Endothelial cell of umbilical vein (primary cell): ENCODE data around the gene USP12. TPM values are rescaled to one million over a fixed set of nuclear protein-coding genes. Genes with fewer than 3 reads are reported as not detected.

Experiments used
- BruUV-seq: library from RNA; stranded (reverse); fragments of 400-500 nt; replicated peaks from 2 replicates; lab custom pipeline; 2021; lab: Mats Ljungman, UMichigan
- CTCF ChIA-PET: fragments of 300-600, 350-600 bp; sonication (Branson Sonifier 250); formaldehyde crosslinking; loops from one replicate; lab custom pipeline; 2021; ENCODE audit warnings: antibody characterized with exemption, inconsistent platforms; lab: Charles Lee
- POLR2A ChIA-PET: fragments of 300-600, 350-600 bp; sonication (Branson Sonifier 250); formaldehyde crosslinking; loops from one replicate; lab custom pipeline; 2021; ENCODE audit warnings: antibody characterized with exemption, inconsistent platforms; lab: Charles Lee
- DNase-seq: peaks from one replicate; pipeline ENCODE4 v3.0.0-alpha.2; 2011; ENCODE audit warnings: low read depth, low spot score
- FAIRE-seq: peaks from 2 replicates; lab custom pipeline; 2011; peaks lifted over from hg19 to GRCh38; lab: Jason Lieb, UNC
- H2AFZ ChIP-seq: 2 replicates; pipeline ENCODE4 v1.6.0; 2012; ENCODE audit warnings: low read depth, low read length, control low read depth, inconsistent platforms
- H3K27ac ChIP-seq: 2 replicates; pipeline ENCODE4 v1.5.1; 2011; ENCODE audit warnings: low read depth, mild to moderate bottlenecking, control low read depth, low read length, moderate library complexity; ENCODE audit not compliant: insufficient read depth
- H3K27me3 ChIP-seq, 2 experiments: 2 replicates each; pipeline versions ENCODE4 v1.6.0 to v1.6.1; 2011; ENCODE audit warnings: low read length in 2 of 2, mixed read lengths in 1 of 2; ENCODE audit not compliant: control insufficient read depth in 2 of 2, insufficient read depth in 2 of 2
- H3K36me3 ChIP-seq, 2 experiments: 2 replicates in 1 of 2; 3 replicates in 1 of 2; pipeline ENCODE4 v1.5.1; 2011; ENCODE audit warnings: low read length in 2 of 2, mild to moderate bottlenecking in 1 of 2, moderate library complexity in 1 of 2; ENCODE audit not compliant: control insufficient read depth in 2 of 2, insufficient read depth in 2 of 2; ENCODE audit errors: extremely low read depth in 1 of 2
- H3K4me1 ChIP-seq: 3 replicates; pipeline ENCODE4 v1.5.1; 2011; ENCODE audit warnings: mild to moderate bottlenecking, low read length; ENCODE audit not compliant: control insufficient read depth, insufficient read depth; ENCODE audit errors: extremely low read depth
- H3K4me2 ChIP-seq: 2 replicates; pipeline ENCODE4 v1.6.1; 2011; ENCODE audit warnings: low read length, control low read depth, mixed read lengths; ENCODE audit not compliant: insufficient read depth
- H3K4me3 ChIP-seq, 3 experiments: fragments of 200-600 bp in 1 of 3; sonication (generic), shearing (Covaris generic) in 1 of 3; replicated peaks in 1 of 3; 2 replicates each; pipeline ENCODE4 v1.5.1; 2011 to 2016; ENCODE audit warnings: control low read depth in 3 of 3, low read length in 3 of 3, mild to moderate bottlenecking in 2 of 3, inconsistent platforms in 1 of 3, low read depth in 1 of 3, moderate library complexity in 1 of 3; ENCODE audit not compliant: insufficient read depth in 1 of 3
- H3K79me2 ChIP-seq: 2 replicates; pipeline ENCODE4 v1.6.0; 2012; ENCODE audit warnings: low read length, inconsistent platforms; ENCODE audit not compliant: control insufficient read depth, insufficient read depth
- H3K9ac ChIP-seq: replicated peaks from 2 replicates; pipeline ENCODE3; 2011; ENCODE audit warnings: low read length, control low read depth; ENCODE audit not compliant: insufficient read depth; ENCODE audit errors: extremely low read depth
- H3K9me1 ChIP-seq: replicated peaks from 3 replicates; pipeline ENCODE4 v1.6.0; 2011; ENCODE audit warnings: mild to moderate bottlenecking, low read length; ENCODE audit not compliant: control insufficient read depth, insufficient read depth; ENCODE audit errors: extremely low read depth
- H3K9me3 ChIP-seq: replicated peaks from 2 replicates; pipeline ENCODE4 v1.5.1; 2012; ENCODE audit warnings: low read length, inconsistent platforms; ENCODE audit not compliant: control insufficient read depth, insufficient read depth
- H4K20me1 ChIP-seq: replicated peaks from 2 replicates; pipeline ENCODE3; 2011; ENCODE audit warnings: mild to moderate bottlenecking, low read length; ENCODE audit not compliant: control insufficient read depth, insufficient read depth; ENCODE audit errors: extremely low read depth
- EZH2 ChIP-seq: IDR thresholded peaks from 2 replicates; pipeline ENCODE4 v1.6.1; 2012; ENCODE audit warnings: borderline replicate concordance, low read depth, mild to moderate bottlenecking, moderate library complexity, low read length, inconsistent platforms; ENCODE audit not compliant: severe bottlenecking
- FOS ChIP-seq: IDR thresholded peaks from 2 replicates; pipeline ENCODE4 v1.6.1; 2011; ENCODE audit warnings: mild to moderate bottlenecking, low read length, moderate library complexity, borderline replicate concordance; ENCODE audit not compliant: insufficient read depth
- GATA2 ChIP-seq: IDR thresholded peaks from 2 replicates; pipeline ENCODE4 v1.7.0; 2011; ENCODE audit warnings: low read depth, mild to moderate bottlenecking, moderate library complexity, mixed read lengths, low read length; ENCODE audit not compliant: insufficient read length, insufficient read depth
- JUN ChIP-seq: IDR thresholded peaks from 2 replicates; pipeline ENCODE4 v1.6.1; 2011; ENCODE audit warnings: borderline replicate concordance, low read depth; ENCODE audit not compliant: insufficient read length, insufficient read depth
- MYC ChIP-seq: IDR thresholded peaks from one replicate; pipeline ENCODE4 v1.6.1; 2011; ENCODE audit warnings: mild to moderate bottlenecking, low read depth, low read length
- POLR2A ChIP-seq: IDR thresholded peaks from 2 replicates; pipeline ENCODE4 v1.6.1; 2012; ENCODE audit warnings: low read depth, mild to moderate bottlenecking, control low read depth, low read length
- POLR2AphosphoS5 ChIP-seq: IDR thresholded peaks from 2 replicates; pipeline ENCODE4 v1.6.1; 2012; ENCODE audit warnings: low read depth, mild to moderate bottlenecking, control low read depth, low read length, moderate library complexity; ENCODE audit not compliant: insufficient read depth
- dilution Hi-C: fragments of 300-500 bp; cut with MboI; formaldehyde crosslinking; loops from one replicate; pipeline ENCODE4 v1.15.0; 2019; ENCODE audit warnings: low sequenced_read_pairs; ENCODE audit not compliant: extremely low pct_ligation_motif_present
- intact Hi-C: fragments of 100-400 bp; cut with micrococcal nuclease; formaldehyde crosslinking; loops from one replicate; pipeline ENCODE4 v1.10.0; 2022
- polyA plus RNA-seq, 4 experiments: library from polyadenylated mRNA; depleted of rRNA in 3 of 4; stranded (reverse) in 3 of 4; unstranded in 1 of 4; fragments of >200 nt; gene quantifications; 2 replicates each; pipeline versions ENCODE4 v1.2.1 to v1.2.3, GENCODE V29; 2011 to 2012; ENCODE audit warnings: missing spikeins in 1 of 4
- total RNA-seq: library from RNA; stranded (reverse); gene quantifications from 2 replicates; pipeline ENCODE4 v1.2.3, GENCODE V29; 2021
- TF ChIP-seq, protein P1 (sequence below), 2 donors: IDR thresholded peaks; 1 replicate in 1 of 2; 2 replicates in 1 of 2; pipeline ENCODE4 v1.5.1; 2011; ENCODE audit warnings: low read length in 2 of 2, mild to moderate bottlenecking in 2 of 2, moderate library complexity in 2 of 2, control low read depth in 1 of 2, inconsistent platforms in 1 of 2, low read depth in 1 of 2; ENCODE audit not compliant: insufficient read depth in 1 of 2; ENCODE audit errors: extremely low read depth in 1 of 2
- TF ChIP-seq, protein P2 (sequence below): IDR thresholded peaks from 2 replicates; pipeline ENCODE4 v1.6.1; 2011; ENCODE audit not compliant: insufficient read depth, insufficient read length

USP12 gene
- total and polyA plus RNA-seq, 2 donors (not counting 3 experiments of a cell fraction or from before 2014, with no cell fraction given): 6.2 to 33.4 TPM

DNA sequence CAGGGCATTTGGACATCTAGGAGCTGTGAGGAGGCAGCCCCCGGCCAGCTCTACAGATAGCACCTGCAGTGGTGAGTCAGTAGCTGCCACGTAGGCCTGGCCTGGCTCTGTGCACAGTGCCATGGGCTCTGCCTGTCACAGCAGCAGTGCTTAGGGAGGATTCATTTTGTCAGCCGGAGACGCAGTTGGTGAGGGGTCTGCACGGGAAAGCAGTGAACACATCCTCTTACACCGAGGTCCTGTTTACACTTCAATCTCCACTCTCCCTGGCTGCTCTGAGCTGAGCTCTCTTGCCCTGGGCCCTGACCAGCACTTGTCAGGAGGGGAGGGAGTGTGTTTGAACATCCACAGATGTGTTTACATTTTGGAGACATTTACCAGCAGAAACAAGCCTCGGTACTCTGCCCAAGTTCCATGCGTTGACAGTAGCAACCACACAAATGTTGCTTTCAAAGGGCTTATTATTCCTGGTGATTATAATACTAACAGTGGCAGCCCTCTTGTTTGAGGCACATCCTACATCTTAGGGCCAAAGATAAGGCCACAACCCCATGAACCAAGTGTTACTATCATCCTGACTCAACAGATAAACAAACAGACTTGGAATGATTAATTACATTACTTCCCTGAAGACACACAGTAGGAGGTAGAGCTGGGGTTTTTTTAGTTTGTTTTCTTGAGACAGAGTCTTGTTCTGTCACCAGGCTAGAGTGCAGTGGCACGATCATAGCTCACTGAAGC, 148.9 kb downstream of the USP12 start:
- FAIRE-seq (no peak), DNase-seq (no peak)
- dilution Hi-C loops (no loop called here), intact Hi-C loops (no loop called here)
- Histone ChIP-seq H3K27me3 (peaks cover 6 to 19% of the 10 kb centered on the region in 2 experiments), H4K20me1 (no peaks in the 10 kb centered on the region), H3K9me3 (no peaks in the 10 kb centered on the region), H3K4me1 (no peaks in the 10 kb centered on the region), H3K27ac (no peak overlapping the region), H3K79me2 (no peaks in the 10 kb centered on the region), H3K9ac (no peak overlapping the region), H3K9me1 (no peaks in the 10 kb centered on the region), H3K4me2 (no peak overlapping the region), H3K4me3 (no peak overlapping the region), H2AFZ (no peak overlapping the region), H3K36me3 (no peaks in the 10 kb centered on the region)
- no TSS peak for BruUV-seq
- ChIA-PET CTCF (interaction anchor here (1.0 kb wide), 2 partner anchors 9 to 12 kb away, joined by 4 read pairs; no protein-coding TSS in a partner anchor), POLR2A (no interaction called here)
- TF ChIP-seq JUN: no peak
- no peak for TF ChIP-seq POLR2A
- TF ChIP-seq FOS: no peak
- TF ChIP-seq, protein P1, sequence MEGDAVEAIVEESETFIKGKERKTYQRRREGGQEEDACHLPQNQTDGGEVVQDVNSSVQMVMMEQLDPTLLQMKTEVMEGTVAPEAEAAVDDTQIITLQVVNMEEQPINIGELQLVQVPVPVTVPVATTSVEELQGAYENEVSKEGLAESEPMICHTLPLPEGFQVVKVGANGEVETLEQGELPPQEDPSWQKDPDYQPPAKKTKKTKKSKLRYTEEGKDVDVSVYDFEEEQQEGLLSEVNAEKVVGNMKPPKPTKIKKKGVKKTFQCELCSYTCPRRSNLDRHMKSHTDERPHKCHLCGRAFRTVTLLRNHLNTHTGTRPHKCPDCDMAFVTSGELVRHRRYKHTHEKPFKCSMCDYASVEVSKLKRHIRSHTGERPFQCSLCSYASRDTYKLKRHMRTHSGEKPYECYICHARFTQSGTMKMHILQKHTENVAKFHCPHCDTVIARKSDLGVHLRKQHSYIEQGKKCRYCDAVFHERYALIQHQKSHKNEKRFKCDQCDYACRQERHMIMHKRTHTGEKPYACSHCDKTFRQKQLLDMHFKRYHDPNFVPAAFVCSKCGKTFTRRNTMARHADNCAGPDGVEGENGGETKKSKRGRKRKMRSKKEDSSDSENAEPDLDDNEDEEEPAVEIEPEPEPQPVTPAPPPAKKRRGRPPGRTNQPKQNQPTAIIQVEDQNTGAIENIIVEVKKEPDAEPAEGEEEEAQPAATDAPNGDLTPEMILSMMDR (IDR thresholded peaks at IDR 0.05; ENCODE audit: extremely low read depth in 1 of 2, insufficient read depth in 1 of 2, low read depth in 1 of 2, low read length in 2 of 2): no peak
- TF ChIP-seq MYC: no peak
- TF ChIP-seq EZH2: no peak
- TF ChIP-seq, protein P2, sequence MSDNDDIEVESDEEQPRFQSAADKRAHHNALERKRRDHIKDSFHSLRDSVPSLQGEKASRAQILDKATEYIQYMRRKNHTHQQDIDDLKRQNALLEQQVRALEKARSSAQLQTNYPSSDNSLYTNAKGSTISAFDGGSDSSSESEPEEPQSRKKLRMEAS: no peak
- TF ChIP-seq POLR2AphosphoS5: no peak
- no peak for TF ChIP-seq GATA2
